ENCODE data around the gene MEAK7.
A peak's percentile ranks its signal among the peaks of the same experiment; 100 is the strongest.

The MEAK7 gene

DNA sequence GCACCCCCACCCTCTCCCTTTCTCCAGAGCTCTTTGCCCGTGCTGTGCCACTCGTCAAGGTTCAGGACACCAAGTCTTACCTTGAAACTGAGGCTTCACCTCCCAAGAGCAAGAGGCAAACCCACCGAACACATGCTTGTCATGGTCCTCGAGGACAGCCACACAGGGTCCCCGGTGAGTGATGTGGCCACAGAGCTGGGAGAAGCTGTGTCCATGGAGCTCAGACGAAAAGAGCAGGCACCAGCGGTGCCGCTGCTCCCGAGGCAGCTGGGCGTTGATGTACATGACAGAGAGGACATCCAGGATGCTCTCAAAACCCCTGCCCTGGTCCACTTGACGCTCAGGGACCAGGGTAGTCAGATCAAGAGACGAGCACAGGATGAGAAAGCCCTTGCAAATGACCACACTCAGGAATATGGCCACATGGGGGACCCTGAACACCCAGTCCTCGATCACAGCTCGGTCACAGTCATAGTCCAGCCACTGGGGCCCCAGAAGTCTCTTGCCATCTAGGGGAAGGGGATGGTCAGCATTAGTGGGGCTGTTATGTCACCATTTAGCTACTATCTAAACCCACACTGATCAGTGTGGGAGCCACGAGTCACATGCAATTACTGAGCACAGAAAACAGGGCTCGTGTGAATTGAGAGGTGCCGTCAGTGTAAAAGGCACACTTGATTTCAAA, 17.8 kb downstream of the MEAK7 start:
- DNase-seq (ENCODE audit: low spot score): no peak

DNA sequence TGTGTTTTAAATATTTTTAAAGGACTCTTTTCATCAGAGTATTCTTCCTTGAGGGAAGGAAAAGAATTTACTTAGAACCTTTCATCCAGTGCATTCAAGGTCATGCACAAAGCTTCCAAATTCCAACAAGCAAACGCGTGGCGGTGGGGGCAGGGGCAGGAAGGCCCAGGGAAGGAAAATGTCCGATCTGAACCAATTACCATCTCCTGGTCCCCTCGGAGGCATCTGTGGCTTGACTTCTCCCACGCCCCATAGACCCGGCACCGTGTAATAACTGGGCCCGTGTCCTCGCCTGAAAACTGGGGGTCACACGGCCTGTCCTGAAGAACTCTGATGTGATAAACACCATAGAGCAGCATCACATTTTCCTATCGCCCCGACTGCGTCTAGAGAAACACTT, 18.3 kb downstream of the MEAK7 start:
- no peak for DNase-seq (ENCODE audit: low spot score)

DNA sequence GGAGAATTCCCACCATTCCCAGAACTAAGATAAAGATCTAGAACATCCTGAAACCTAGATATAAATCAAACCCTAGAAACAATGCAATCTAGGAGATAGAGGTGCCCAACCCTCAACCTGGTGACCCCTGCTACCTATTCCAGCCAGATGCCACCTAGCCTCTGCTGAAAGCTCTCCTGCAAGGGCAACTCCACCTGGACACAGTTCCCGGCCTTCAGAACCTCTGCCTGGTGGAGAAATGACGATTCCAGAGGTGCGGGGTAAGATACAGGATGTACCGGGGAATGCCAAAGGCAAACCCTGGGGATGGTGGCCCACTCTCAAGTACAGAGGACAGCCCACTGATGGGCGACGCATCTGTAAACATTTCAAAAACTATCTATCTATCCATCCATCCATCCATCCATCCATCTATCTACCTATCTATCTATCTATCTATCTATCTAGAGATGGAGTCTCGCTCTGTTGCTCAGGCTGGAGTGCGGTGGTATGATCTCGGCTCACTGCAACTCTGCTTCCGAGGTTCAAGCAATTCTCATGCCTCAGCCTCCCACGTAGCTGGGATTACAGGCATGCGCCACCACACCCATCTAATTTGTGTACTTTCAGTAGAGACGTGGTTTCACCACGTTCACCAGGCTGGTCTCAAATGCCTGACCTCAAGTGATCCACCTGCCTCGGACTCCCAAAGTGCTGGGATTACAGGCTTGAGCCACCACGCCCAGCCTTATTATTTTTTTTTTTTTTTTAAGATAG, 19.0 kb downstream of the MEAK7 start:
- no peak for DNase-seq (ENCODE audit: low spot score)

DNA sequence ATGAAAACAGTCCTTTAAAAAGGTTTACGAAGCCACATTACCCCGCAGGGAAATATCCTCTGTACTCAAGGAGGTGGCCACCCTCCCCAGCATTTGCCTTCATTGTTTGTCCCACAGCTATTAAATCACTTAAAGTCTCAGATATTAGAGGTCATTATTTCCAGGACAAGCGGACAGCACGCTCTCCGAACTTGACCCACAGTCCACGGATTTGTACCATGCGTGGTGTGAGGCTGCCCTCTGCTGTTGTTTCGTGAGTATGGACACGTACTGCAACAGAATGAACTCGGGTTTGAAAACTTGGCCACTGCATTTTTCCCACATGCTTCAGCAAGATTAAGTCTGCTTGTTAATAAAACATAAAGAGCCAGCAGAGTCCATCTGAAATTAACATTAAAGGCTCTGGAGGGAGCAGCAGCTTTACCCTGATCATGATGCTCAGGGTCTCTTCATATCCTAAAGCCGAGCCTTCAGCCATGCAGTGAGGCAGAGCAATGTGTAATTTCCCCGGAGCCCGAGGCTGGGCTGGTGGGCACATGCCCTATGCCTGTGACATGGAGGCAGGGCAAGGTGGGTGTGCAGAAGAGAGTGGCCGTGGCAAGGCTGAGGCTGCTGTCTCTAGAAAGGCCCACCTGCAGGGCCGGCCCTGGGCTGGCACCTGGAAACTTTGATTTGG, 19.7 kb downstream of the MEAK7 start:
- DNase-seq (ENCODE audit: low spot score): peak; percentile 75

DNA sequence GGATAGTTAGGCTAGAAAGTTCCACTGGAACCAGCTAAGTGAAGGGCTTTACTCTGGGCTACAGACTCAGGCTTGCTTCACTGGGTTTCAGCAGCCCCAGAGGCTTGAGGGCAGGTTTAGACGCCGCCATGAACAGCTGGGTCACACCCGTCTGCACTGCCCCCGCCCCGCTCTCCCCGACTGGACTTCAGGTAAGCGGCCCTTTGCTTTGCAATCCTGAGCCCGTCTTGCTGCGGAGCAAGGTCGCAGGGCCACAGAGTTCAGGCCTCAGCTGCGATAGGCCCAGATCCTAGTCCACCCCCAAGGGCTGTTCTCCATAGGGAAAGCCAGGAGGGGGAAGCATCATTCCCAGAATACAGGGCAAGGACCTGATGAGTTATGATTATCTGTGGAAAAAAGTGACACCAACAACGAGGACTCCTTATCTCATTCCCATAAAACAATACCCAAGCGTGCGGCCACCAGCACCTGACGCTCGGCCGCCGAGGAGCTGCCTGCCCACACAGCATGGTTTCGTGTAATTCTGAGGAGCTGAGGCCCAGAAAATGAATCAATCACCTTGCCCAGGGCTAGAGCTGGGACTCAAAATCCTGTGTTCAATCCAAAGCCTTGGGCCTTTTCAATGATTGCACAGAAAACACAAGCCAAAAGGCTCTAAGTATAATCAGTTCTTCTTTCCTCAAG, 20.4 kb downstream of the MEAK7 start:
- DNase-seq (ENCODE audit: low spot score): no peak

DNA sequence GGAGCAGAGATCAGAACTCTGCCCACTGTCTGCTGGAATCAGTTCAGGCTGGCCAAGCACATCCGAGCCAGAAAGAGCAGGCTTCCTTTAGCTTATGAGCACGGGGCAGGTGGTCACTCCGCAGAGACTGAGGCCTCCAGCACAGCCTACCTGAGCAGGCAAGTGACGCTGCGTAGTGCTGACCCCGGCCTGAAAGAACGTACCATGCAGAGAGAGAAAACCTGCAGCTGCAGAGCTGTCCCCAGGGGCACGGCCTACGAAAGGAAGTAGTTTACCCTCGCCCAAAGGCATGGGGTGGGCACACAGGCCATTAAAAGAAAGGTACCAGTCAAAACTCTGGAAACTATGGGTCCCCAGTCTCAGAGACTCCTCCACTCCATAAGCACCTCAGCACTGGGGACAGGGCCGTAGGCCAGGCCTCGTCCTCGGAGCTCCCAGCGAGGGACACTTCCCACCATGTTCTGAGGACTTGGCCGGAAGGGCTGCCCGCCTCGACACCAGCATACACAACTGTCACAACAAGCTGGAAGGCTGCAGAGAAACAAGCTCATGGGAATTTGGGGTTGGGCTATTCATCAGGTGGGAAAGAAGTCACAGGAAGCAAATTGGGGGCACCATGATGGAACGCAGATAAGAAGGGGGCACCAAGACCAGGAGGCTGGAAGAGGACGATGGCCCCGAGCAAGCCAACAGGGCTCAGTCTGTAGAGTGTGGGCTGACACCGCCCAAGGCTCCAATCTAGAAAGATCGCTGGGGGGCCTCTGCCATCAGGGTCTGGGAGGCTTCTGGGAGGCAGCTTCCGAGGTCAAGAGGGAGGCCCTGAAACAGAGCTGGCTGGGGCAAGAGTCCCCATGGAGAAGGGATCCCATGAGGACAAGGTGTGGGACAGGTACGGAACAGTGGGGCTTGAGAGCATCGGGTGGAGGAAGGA, 21.2 kb downstream of the MEAK7 start:
- no peak for DNase-seq (ENCODE audit: low spot score)

DNA sequence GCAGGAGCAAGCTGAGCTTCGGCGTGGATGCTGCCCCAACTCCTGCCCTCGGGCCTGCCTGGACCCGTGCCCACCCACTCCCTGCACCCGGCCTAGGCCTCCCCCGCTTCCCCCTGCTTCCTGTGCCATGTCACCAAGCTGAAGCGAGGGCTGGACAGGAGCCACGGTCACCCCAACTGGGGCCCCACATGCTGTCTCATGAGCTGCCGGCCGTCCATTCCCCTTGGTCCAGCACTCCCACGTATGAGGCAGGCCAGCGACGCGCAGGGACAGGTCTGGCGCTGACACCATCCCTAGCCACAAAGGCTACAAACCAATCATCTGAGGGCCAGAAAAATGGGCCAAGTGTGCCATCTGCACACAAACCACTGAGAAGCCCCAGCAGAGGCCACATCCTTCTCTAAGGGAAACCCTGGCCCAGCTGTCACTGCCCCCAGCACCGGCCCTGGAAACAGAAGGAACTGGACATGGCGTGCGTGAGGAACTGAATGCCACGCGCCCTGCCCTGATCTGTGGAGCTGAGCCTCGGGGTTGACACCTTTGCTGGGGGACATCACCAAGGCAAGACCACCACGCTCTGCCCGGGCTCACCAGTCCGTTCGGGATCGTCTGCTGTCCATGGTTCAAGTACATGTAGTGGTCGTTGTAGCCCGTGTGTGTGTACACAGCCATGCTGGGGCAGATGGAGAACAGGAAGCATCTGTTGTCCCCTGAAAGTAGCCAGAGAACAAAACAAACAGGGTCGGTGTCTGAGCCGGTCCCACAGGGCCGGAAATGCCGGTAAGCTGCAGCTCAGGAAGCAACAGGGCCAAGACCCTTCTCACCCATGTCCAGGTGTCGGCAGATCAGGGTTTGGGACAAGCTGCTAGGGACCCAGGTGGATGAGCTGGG, 22.2 kb downstream of the MEAK7 start:
- no peak for DNase-seq (ENCODE audit: low spot score)

DNA sequence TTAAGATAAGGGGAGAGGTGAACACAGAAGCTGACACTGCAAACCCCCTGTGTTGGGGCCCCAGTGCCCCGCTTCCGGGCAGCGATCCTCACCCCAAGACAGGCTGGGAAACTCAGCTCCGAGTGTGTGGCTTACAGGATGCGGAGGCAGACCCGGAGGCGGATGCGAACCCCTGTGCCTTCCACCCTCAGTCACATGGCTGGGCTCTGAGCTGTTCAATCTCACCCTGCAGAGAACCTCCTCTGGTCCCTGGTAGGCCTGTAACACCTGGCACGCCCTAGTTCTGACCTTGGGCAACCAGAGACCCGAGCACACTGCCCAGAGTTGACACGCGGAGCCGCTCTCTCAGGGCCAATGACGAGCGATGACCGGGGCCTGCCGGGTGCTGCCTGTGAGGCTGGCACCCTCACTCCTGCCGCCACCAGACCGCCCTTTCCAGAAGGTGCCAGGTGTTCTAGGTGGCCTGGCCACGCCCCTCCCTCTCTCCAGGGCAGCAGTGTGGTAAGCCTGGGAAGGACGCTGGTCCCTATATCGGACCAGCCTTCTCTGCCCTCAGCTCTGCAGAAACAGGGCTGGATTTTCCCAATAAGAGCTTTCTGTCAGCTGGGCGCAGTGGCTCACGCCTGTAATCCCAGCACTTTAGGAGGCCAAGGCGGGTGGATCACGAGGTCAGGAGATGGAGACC, 23.3 kb downstream of the MEAK7 start:
- no peak for DNase-seq (ENCODE audit: low spot score)

DNA sequence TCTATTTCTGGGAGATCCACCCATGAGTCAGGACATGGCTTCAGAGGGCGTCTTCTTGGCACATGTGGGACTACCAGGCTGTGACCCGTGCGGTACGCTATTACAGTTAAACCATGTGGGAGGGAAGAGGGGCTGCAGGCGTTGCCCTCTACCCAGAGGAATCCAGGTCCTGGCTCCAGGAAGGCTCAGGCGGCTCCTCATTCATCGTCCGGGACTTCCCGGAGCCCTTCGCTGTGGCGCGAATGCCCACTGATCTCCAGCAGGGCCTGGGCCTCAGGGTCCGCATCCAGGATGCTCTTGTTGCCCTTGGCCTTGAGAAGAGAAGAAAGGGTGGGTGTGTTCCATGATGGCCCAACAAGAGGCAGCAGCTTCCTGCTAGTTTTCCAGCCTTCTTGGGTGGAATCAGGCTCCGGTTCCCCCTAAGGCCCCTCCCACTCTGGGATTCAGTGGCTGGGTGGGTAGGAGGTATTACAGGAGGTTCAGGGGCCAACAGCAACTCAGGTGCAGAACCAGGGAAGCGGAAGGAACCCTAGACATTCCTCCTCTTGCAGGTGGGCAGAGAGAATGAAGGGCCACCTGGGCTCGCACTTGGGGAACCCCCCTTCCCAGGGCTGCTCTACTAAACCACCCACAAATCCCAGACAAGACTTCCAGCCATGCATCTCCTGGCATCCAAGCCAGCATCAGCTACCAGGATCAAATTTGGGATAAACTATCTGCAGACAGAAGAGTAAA, 24.6 kb downstream of the MEAK7 start:
- no peak for DNase-seq (ENCODE audit: low spot score)

DNA sequence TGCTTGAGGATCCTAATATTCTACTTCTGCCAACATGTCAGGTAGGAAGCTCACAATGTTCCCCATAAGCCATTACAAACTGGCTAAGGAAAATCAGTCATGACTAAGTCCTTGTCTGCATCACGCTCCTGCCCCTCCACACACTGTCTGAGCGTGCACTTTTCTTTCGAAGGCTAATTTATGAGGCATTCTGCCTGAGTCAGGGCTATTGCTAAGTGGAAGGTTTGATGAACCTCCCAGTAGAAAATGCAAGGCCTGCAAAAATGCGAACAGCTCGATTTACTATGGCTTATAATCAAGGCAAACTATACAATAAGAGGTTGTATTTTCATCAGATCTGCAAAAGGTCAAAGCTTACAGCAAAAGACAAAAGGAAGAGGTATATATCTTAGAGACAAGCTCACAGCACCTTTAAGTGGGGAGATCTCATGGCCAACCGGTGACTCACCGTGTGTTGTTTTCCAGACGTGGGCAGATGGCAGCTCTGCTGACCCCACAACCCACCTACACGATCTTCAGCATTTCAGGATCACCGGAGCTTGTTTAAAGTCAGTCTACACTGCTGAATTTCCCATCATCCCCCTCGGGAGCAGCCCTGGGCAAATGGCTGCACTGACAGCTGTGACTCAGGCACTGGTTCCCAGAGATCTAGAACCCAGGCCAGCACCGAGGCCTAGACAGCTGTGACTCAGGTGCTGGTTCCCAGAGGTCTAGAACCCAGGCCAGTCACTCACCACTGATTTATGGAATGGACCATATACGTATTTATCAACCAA, 26.1 kb downstream of the MEAK7 start:
- DNase-seq (ENCODE audit: low spot score): peak; percentile 72

DNA sequence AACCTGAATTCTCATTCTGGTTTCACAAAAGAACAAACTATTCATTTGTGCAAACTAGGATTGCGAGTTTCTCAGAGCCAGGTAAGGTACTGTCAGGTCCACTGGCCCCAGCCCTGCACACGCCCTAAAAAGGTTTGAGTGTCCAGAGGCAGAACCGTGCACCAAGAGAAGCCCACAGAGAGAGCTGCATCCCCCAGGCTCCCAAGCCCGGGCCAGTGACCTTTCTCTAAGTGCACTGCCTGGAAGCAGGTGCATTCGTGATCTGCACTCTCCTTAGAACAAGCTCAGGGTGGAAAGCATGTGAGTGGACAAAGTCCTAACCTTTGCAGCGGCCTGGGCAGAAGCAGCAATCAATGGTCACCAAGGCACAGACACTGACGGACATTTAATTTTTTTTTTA, 26.8 kb downstream of the MEAK7 start:
- DNase-seq (ENCODE audit: low spot score): no peak

DNA sequence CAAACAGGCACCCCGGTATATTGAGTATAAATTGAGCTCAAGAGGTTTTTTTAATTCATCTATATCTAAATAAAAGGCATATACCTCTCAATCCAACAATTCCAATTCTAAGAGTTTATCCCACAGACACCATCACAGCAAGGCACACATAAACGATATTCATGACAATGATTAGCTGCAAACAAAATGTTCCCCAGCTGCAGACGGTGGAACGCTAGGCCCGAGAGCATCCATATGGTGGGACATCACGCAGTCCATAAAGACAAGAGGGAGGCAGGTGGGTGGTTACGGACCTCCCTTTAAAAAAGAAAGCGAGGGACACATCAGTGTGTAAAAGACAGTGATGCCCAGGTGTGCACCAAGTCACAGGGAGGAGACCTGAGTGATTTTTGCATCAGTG, 28.1 kb downstream of the MEAK7 start:
- DNase-seq (ENCODE audit: low spot score): no peak

DNA sequence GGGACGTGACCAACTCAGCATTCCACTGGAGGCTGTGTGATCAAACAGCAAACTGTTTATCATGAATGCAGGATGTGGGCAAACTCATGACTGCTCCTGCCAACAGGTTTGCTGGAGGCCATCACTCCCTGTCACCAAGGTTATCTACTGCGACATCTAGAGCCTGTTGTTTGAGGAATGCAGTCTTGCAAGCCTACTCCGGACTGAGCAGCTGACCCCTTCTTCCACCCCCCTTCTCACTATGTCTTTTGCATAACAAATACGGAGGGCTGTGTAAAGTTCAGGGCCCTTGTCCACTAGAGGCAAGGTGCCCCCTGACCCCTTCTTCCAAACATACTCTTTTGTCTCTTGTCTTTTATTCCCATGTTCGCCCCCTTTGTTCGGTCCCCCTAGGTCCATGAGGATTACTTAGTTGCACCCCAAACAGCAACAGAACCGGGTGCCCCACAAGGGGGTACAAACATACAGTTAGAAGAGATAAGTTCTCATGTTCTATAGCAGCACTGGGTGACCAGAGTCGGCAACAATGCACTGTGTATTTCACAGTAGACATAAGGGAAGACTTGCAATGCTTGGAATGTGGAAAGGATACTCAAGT, 28.7 kb downstream of the MEAK7 start:
- DNase-seq (ENCODE audit: low spot score): no peak

DNA sequence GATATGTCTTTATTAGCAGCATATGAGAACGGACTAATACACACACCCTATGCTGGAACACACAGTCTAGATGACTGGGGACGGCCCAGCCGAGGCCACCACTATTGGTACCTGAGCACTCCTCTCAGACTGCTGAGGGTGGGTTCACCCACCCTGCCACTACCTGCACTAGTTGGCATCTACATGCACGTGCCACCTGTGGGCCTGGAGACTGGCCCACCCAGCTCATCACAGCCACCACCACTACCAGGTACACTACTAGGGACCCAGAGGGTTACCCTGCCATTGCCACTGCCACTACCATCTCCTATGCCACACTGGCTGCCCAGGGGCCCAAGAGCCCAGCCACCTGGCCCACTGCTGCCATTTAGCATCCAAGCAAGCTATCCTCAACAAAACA, 32.5 kb downstream of the MEAK7 start:
- no peak for DNase-seq (ENCODE audit: low spot score)

DNA sequence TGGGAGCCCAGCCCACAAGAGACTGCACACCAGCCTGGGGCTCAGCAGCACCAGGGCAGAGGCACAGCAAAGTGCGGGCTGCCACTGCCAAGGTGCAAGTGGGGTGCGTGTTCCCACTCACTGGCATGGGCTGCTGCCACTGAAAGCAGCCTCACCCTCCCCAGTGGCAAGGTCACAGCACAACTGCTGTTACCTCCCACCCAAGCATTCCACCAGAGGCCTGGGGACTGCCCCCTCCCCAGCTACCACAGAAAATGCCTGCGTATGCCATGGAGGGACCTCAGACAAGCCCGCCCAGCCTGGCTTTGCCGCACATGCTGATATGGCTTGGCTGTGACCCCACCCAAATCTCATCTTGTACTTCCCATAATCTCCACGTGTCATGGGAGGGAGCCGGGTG, 33.1 kb downstream of the MEAK7 start:
- no peak for DNase-seq (ENCODE audit: low spot score)

DNA sequence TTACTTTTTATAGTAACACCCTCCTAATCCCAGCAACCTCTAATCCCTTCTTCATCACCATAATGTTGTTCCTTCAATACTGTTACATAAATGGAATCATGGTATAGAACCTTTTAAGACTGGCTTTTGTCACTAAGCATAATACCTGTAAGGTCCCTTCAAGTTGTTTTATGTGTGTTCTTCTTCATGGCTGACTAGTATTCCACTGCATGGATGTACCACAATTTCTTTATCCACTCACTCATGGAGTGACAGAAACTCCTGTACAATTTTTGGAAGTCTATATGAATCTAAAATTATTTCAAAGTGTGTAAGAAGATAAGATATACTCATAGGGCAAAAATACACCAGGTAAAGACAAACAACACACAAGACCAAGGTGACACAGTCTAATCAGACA, 36.8 kb downstream of the MEAK7 start:
- no peak for DNase-seq (ENCODE audit: low spot score)

DNA sequence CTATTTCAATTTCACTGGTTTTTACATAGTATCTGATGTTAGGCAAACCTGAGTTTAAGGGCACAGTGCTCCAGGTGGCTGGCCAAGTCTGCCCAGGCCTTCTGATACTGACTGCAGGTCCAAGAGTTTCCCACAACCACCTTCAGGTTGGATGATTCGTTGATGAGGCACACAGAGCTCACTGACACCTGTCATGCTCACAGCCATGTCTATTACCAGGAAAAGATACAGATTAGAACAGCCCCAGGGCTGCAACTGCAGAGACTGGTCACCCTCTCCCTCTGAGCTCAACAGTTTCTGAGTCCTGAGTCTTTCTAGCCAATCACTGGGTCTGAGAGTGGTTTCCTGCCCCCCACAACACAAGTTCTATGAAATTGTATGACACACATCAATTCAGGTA, 37.2 kb downstream of the MEAK7 start:
- DNase-seq (ENCODE audit: low spot score): no peak

DNA sequence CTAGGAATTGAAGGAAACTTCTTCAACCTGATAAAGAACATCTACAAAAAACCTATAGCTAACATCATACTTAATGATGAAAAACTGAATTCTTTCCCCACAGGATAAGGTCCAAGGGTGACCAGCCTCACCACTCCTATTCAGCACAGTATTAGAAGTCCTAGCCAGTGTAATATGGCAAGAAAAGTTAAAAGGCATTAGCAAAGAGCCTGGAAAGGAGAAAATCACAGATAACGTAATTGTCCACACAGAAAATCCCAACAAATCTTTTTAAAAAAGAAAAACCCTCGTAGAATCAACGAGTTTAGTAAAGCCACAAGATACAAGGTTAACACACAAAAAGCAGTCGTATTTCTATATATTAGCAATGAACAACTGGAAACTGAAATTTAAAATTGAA, 37.8 kb downstream of the MEAK7 start:
- DNase-seq (ENCODE audit: low spot score): no peak
